HG03439 (cell line): Measurements from ENCODE around the gene PRKAG2.
"Not testable (repeated sequence)": the region's sequence is repeated elsewhere in the genome, so short reads cannot be mapped to it uniquely, and the experiment has no call there.

Source experiments
- ATAC-seq: cut with Tn5 transposase; IDR thresholded peaks from one replicate; pipeline ENCODE4 v1.9.1; 2021; ENCODE audit warnings: mild to moderate bottlenecking, moderate library complexity; ENCODE audit not compliant: unreplicated experiment

PRKAG2 gene

GRCh38 chr7:151876899-151877777, at the start of gene PRKAG2:
PRKAG2 (minus strand) TSS chr7:151877115; CDS start chr7:151876620, 495 bp downstream.
- peak; percentile 54 for ATAC-seq

- ATAC-seq = no peak
These were observed 49.4 kb upstream of the PRKAG2 start for GRCh38 chr7:151926336-151926712.

DNA sequence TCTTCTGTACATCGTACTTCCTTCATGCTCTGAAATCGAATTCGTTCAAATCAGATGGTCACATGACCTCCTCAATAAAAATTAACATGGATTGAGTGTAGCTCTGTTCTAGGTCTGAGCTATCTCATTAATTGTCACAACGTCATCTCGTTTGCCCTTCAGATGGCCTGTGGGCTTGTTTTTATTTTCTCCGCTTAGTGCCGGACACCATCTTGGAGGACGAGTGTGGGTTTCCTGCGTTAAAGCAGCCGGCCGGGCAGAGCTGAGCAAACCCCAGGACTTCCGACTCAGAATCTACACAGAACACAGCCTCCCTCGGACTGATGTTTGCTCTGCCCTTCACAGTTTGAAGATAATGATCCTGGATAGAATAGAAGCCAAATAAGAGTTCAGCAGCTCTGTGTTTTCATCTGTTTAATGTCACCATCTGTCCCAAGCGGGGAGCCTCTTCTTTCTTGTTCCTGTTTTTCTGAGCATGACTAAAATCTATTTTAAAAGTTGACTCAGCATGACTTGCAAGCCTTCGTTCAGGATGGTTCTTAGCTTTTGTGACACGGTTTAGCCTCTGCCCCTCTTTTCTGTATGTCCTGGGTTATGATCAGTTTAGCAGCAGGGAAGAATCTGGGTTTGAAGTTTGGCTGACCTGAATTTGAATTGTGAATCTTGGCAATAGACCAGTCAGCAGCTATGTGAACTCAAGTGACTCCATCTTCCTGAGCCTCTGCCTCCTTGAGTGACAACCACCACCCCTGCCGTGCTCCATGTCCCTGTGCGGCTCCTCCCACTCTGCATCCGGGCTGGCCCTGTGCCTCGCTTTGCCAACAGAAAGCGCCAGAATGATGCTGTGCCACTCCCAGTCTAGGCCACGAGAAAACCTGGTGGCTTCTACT, 48.8 kb upstream of the PRKAG2 start:
- no peak for ATAC-seq

DNA sequence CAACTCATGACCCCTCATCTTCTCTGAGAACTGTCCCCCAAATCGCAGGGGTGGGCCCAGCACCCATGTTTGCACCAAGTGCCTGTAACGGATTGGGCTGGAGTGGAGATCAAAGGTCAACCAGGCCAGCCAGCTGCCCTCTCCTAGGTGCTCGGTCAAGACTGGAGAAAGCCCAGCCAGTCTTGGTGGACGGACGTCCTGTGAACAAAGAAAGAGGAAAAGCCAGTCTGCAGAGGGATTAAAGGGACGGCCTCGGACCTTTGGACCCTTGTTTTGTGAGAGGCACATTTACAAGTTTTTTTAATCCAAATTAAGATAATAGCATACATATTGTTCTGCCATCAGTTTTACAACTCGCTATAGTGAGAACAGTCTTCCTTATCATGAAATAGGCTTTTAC, 47.6 kb upstream of the PRKAG2 start:
- no peak for ATAC-seq

GRCh38 chr7:151924001-151924400, 47.1 kb upstream of the PRKAG2 start:
- no peak for ATAC-seq

GRCh38 chr7:151923097-151923876, 46.4 kb upstream of the PRKAG2 start:
- ATAC-seq = no peak

DNA sequence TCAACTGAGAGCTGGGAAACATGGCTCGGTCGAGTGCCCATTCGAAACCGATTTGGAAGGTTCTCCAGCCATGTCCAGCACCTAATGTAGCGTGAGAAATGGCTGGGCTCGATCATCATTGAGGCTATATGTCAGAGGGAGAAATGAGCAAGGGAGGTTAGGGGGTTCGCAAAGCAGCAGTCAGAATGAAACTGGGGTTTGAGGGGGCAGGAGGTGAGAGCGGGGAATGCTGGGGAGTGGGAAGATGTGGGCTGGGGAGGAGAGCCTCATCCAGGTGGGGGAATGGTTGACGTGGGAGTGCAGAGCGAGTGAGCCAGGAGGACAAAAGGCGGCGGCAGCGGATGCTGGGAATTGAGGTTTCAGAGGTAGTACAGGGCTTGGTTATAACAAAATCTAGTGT, 44.5 kb upstream of the PRKAG2 start:
- ATAC-seq = no peak

DNA sequence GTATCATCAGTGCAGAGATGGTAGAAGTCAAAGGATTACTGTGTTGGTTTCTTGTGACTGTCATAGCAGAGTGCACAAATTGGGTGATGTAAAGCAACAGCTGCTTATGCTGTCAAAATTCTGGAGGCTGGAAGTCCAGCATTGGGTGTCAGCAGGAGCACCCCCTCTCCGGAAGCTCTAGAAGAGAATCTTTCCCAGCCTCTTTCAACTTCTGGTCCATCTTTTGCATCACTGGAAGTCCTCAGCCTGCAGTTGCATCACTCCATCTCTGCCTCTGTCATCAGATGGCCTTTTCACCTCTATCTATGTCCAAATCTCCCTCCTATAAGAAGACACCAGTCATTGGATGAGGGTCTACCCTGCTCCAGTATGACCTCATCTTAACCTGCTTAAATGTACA, 43.6 kb upstream of the PRKAG2 start:
- no peak for ATAC-seq

GRCh38 chr7:151919595-151919994, 42.7 kb upstream of the PRKAG2 start:
- no peak for ATAC-seq

- no peak for ATAC-seq
These were observed 41.6 kb upstream of the PRKAG2 start for GRCh38 chr7:151918510-151918843.

- no peak for ATAC-seq
These were observed 41.0 kb upstream of the PRKAG2 start for GRCh38 chr7:151917791-151918509.

- ATAC-seq = no peak
These were observed 37.1 kb upstream of the PRKAG2 start for GRCh38 chr7:151914051-151914450.

DNA sequence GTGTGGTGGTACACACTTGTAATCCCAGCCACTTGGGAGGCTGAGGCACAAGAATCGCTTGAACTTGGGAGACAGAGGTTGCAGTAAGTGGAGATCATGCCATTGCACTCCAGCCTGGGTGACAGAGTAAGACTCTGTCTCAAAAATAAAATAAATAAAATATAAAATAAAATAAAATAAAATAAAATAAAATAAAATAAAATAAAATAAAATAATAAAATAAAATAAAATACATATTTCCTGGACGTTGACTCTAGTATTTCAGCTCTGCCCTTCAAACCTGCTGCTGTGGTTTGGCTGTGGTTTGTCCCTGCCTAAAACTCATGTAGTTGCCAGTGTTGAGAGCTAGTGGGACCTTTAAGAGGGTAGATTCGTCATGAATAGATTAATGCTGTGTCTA, 33.7 kb upstream of the PRKAG2 start:
- ATAC-seq = not testable (repeated sequence)

DNA sequence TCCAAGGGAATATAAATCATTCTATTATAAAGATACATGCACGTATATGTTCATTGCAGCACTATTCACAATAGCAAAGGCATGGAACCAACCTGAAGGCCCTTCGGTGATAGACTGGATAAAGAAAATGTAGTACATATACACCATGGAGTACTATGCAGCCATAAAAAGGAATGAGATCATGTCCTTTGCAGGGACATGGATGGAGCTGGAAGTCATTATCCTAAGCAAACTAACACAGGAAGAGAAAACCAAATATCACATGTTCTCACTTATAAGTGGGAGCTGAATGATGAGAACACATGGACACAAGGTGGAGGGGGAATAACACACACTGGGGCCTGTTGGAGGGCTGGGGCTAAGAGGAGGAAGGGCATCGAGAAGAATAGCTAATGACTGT, 30.2 kb upstream of the PRKAG2 start:
- ATAC-seq = not testable (repeated sequence)

- ATAC-seq = no peak
These were observed 28.9 kb upstream of the PRKAG2 start for GRCh38 chr7:151905766-151906165.

DNA sequence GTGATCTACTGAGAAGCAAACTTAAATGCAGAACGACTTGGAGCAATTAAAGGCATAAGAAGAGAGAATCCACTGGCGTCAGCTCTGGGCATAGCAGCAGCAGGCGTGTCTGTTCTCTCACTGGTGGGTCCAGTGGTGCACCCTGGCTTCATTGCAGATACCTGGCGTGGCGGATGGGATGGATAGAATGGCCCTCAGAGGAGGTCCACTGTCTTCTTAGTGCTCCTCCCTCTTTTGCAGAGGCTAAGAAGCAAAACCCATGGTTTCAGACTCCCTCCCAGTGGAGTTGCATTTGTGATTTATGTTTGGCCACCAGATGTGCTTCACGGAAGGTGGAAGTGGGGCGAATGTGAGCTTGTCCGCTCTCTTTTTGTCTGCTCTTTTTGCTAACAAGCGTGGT, 28.4 kb upstream of the PRKAG2 start:
- no peak for ATAC-seq

DNA sequence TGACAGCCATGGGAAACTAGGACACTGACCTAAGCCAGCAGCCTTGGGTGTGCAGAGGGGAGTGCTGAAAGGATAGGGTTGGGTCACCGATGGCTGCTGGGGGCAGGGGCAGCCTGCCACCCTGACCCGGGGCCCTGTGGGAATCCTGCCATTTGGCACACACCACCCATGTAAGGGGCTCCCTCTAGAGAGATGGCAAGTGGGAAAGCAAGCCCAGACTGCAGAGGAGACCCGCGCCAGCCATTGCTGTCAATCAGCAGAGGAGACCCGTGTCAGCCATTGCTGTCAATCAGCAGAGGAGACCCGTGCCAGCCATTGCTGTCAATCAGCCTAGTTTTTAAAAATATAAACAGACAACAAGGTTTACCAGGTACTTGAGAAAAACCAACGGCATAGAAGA, 27.4 kb upstream of the PRKAG2 start:
- no peak for ATAC-seq

- ATAC-seq = no peak
These were observed 26.5 kb upstream of the PRKAG2 start for GRCh38 chr7:151903249-151904032.

GRCh38 chr7:151902311-151902710, 25.4 kb upstream of the PRKAG2 start:
- no peak for ATAC-seq

GRCh38 chr7:151901828-151902227, 24.9 kb upstream of the PRKAG2 start:
- ATAC-seq = no peak
